GM19468 (cell line): ENCODE measurements around the gene CERKL.

ENCODE experiments used
- ATAC-seq: cut with Tn5 transposase; IDR thresholded peaks from one replicate; pipeline ENCODE4 v1.9.1; 2021; ENCODE audit warnings: mild to moderate bottlenecking, moderate library complexity, moderate number of reproducible peaks; ENCODE audit not compliant: unreplicated experiment; ENCODE audit errors: extremely low read depth

Gene CERKL

GRCh38 chr2:181679544-181679979 lies 22.7 kb upstream of the CERKL start:
- ATAC-seq = no peak

- ATAC-seq = no peak
These were observed 22.1 kb upstream of the CERKL start for GRCh38 chr2:181678861-181679543.

GRCh38 chr2:181677912-181678586 lies 21.1 kb upstream of the CERKL start:
- ATAC-seq = peak; percentile 52

- no peak for ATAC-seq
These were observed 18.3 kb upstream of the CERKL start for GRCh38 chr2:181675254-181675653.

GRCh38 chr2:181674461-181674860 lies 17.6 kb upstream of the CERKL start:
- ATAC-seq = no peak

- ATAC-seq = no peak
These were observed 16.3 kb upstream of the CERKL start for GRCh38 chr2:181673173-181673572.

GRCh38 chr2:181672255-181673008 lies 15.5 kb upstream of the CERKL start:
- peak; percentile 32 for ATAC-seq

- no peak for ATAC-seq
These were observed 13.7 kb upstream of the CERKL start for GRCh38 chr2:181670632-181671031.

- ATAC-seq = no peak
These were observed 10.3 kb upstream of the CERKL start for GRCh38 chr2:181667234-181667633.

GRCh38 chr2:181662287-181662686 lies 5.4 kb upstream of the CERKL start:
- ATAC-seq = no peak

- ATAC-seq = no peak
These were observed 3.3 kb upstream of the CERKL start for GRCh38 chr2:181660181-181660580.

- no peak for ATAC-seq
These were observed 1.5 kb upstream of the CERKL start for GRCh38 chr2:181658444-181658843.

- no peak for ATAC-seq
These were observed 474 bp upstream of the CERKL start for GRCh38 chr2:181657379-181657778.

- no peak for ATAC-seq
These were observed 1.4 kb downstream of the CERKL start for GRCh38 chr2:181655519-181655918.

GRCh38 chr2:181649436-181649979 lies 7.4 kb downstream of the CERKL start:
- ATAC-seq = no peak

- no peak for ATAC-seq
These were observed 8.3 kb downstream of the CERKL start for GRCh38 chr2:181648478-181649155.

- ATAC-seq = no peak
These were observed 10.4 kb downstream of the CERKL start for GRCh38 chr2:181646415-181646987.

GRCh38 chr2:181643151-181643550 lies 13.8 kb downstream of the CERKL start:
- no peak for ATAC-seq

- no peak for ATAC-seq
These were observed 14.8 kb downstream of the CERKL start for GRCh38 chr2:181642086-181642485.

- ATAC-seq = no peak
These were observed 17.2 kb downstream of the CERKL start for GRCh38 chr2:181639686-181640085.
